ENCODE data around the gene THSD7A.

The THSD7A gene

GRCh38 chr7:11701829-11702560, 130.0 kb downstream of the THSD7A start:
- no peak for DNase-seq

- no peak for DNase-seq
These were observed 132.3 kb downstream of the THSD7A start for GRCh38 chr7:11699666-11700065.

GRCh38 chr7:11698384-11698871, 133.6 kb downstream of the THSD7A start:
- DNase-seq = peak; percentile 27

GRCh38 chr7:11690395-11690794, 141.6 kb downstream of the THSD7A start:
- DNase-seq = no peak

GRCh38 chr7:11689096-11689495, 142.9 kb downstream of the THSD7A start:
- DNase-seq = no peak

GRCh38 chr7:11681461-11681860, 150.5 kb downstream of the THSD7A start:
- no peak for DNase-seq

GRCh38 chr7:11675163-11675562, 156.8 kb downstream of the THSD7A start:
- DNase-seq = no peak

GRCh38 chr7:11668727-11669126, 163.3 kb downstream of the THSD7A start:
- no peak for DNase-seq

GRCh38 chr7:11667810-11668185, 164.2 kb downstream of the THSD7A start:
- DNase-seq = no peak

- DNase-seq = no peak
These were observed 164.8 kb downstream of the THSD7A start for GRCh38 chr7:11667071-11667809.

- DNase-seq = peak; percentile 52
These were observed 166.6 kb downstream of the THSD7A start for GRCh38 chr7:11665357-11665756.

GRCh38 chr7:11655642-11656041, 176.4 kb downstream of the THSD7A start:
- no peak for DNase-seq

GRCh38 chr7:11655163-11655562, 176.8 kb downstream of the THSD7A start:
- no peak for DNase-seq

- DNase-seq = no peak
These were observed 181.5 kb downstream of the THSD7A start for GRCh38 chr7:11650500-11650899.

GRCh38 chr7:11650030-11650429, 182.0 kb downstream of the THSD7A start:
- DNase-seq = no peak

GRCh38 chr7:11648980-11649379, 183.0 kb downstream of the THSD7A start:
- DNase-seq = no peak

- no peak for DNase-seq
These were observed 183.9 kb downstream of the THSD7A start for GRCh38 chr7:11648101-11648500.

GRCh38 chr7:11642841-11643240, 189.2 kb downstream of the THSD7A start:
- DNase-seq = peak; percentile 62

- peak; percentile 72 for DNase-seq
These were observed 189.7 kb downstream of the THSD7A start for GRCh38 chr7:11642276-11642675.

- peak; percentile 16 for DNase-seq
These were observed 193.8 kb downstream of the THSD7A start for GRCh38 chr7:11638011-11638774.

- no peak for DNase-seq
These were observed 195.7 kb downstream of the THSD7A start for GRCh38 chr7:11636274-11636673.

GRCh38 chr7:11633310-11633709, 198.7 kb downstream of the THSD7A start:
- no peak for DNase-seq

- no peak for DNase-seq
These were observed 201.6 kb downstream of the THSD7A start for GRCh38 chr7:11630355-11630754.

GRCh38 chr7:11625669-11626068, 206.3 kb downstream of the THSD7A start:
- DNase-seq = no peak
